Neural progenitor cell (in vitro differentiated cells): ENCODE results near the gene GLTP. TPM values are rescaled to one million over a fixed set of nuclear protein-coding genes. Genes with fewer than 3 reads are reported as not detected.
A peak's percentile ranks its signal among the peaks of the same experiment; 100 is the strongest.

Experiments used
- DNase-seq: peaks from one replicate; pipeline ENCODE4 v3.0.0-alpha.2; 2016; ENCODE audit warnings: low spot score
- H2AFZ ChIP-seq: fragments of 200-600 bp; sonication (generic); replicated peaks from 2 replicates; pipeline ENCODE4 v1.6.1; 2016; ENCODE audit warnings: antibody characterized with exemption
- H3F3A ChIP-seq: fragments of 200-600 bp; sonication (generic); 2 replicates; pipeline ENCODE4 v1.6.1; 2016; ENCODE audit warnings: antibody characterized with exemption, low read depth
- H3K27ac ChIP-seq: fragments of 200-600 bp; sonication (generic); 2 replicates; pipeline ENCODE4 v1.5.1; 2016; ENCODE audit warnings: mild to moderate bottlenecking
- H3K27me3 ChIP-seq: fragments of 200-600 bp; sonication (generic); 2 replicates; pipeline ENCODE4 v1.6.1; 2016; ENCODE audit warnings: mild to moderate bottlenecking, moderate library complexity
- H3K36me3 ChIP-seq: fragments of 200-600 bp; sonication (generic); 2 replicates; pipeline ENCODE4 v1.5.1; 2016
- H3K4me1 ChIP-seq: fragments of 200-600 bp; sonication (generic); 2 replicates; pipeline ENCODE4 v1.6.1; 2016; ENCODE audit warnings: mixed run types
- H3K4me2 ChIP-seq: fragments of 200-600 bp; sonication (generic); 2 replicates; pipeline ENCODE4 v1.6.1; 2016
- H3K4me3 ChIP-seq: fragments of 200-600 bp; sonication (generic); 2 replicates; pipeline ENCODE4 v1.5.1; 2016
- H3K79me2 ChIP-seq: fragments of 200-600 bp; sonication (generic); 2 replicates; pipeline ENCODE4 v1.6.1; 2016; ENCODE audit warnings: low read depth
- H3K9ac ChIP-seq: fragments of 200-600 bp; sonication (generic); 2 replicates; pipeline ENCODE4 v1.6.1; 2016
- H3K9me3 ChIP-seq: fragments of 200-600 bp; sonication (generic); 2 replicates; pipeline ENCODE4 v1.5.1; 2016; ENCODE audit warnings: low read depth
- H4K20me1 ChIP-seq: fragments of 200-600 bp; sonication (generic); 2 replicates; pipeline ENCODE4 v1.6.1; 2016; ENCODE audit warnings: low read depth
- H3K27ac Mint-ChIP-seq: 3 replicates; pipeline ENCODE4 v1.8.0; 2021; ENCODE audit warnings: mixed read lengths
- H3K27me3 Mint-ChIP-seq: 2 replicates; pipeline ENCODE4 v1.8.0; 2022; ENCODE audit warnings: low read depth, mild to moderate bottlenecking, inconsistent platforms, moderate library complexity, mixed read lengths; ENCODE audit not compliant: insufficient read depth
- H3K36me3 Mint-ChIP-seq: 3 replicates; pipeline ENCODE4 v1.8.0; 2021; ENCODE audit warnings: mixed read lengths
- H3K4me1 Mint-ChIP-seq: 3 replicates; pipeline ENCODE4 v1.8.0; 2021; ENCODE audit warnings: mixed read lengths
- H3K4me3 Mint-ChIP-seq: 3 replicates; pipeline ENCODE4 v1.8.0; 2021; ENCODE audit warnings: mild to moderate bottlenecking, moderate library complexity, mixed read lengths
- H3K9me3 Mint-ChIP-seq: 3 replicates; pipeline ENCODE4 v1.8.0; 2020; ENCODE audit warnings: mixed read lengths
- CTCF ChIP-seq: fragments of 200-600 bp; sonication (generic); IDR thresholded peaks from 2 replicates; pipeline ENCODE4 v1.5.1; 2017; ENCODE audit warnings: antibody characterized with exemption, mild to moderate bottlenecking
- EZH2 ChIP-seq: fragments of 200-600 bp; sonication (generic); IDR thresholded peaks from 2 replicates; pipeline ENCODE4 v1.6.1; 2017; ENCODE audit warnings: antibody characterized with exemption, mild to moderate bottlenecking, moderate library complexity
- EZH2phosphoT487 ChIP-seq: fragments of 200-600 bp; sonication (generic); IDR thresholded peaks from 2 replicates; pipeline ENCODE4 v1.6.1; 2017; ENCODE audit warnings: antibody characterized with exemption
- total RNA-seq: library from RNA; depleted of rRNA; stranded (reverse); fragments of >200 nt; gene quantifications from 2 replicates; pipeline ENCODE4 v1.2.3, GENCODE V29; 2015; ENCODE audit warnings: low replicate concordance

The GLTP gene
- total RNA-seq, 1 donor from 2014 or later: 24.0 TPM

GRCh38 chr12:109835827-109836226 lies 44.5 kb downstream of the GLTP start:
- Histone ChIP-seq H3K4me1 (peaks cover 8% of the 10 kb centered on the region), H3K27me3 (peaks cover 15% of the 10 kb centered on the region), H3K4me3 (no peak overlapping the region), H3K36me3 (no peaks in the 10 kb centered on the region), H3K27ac (no peak overlapping the region), H3F3A (peaks cover 20% of the 10 kb centered on the region), H3K9me3 (no peaks in the 10 kb centered on the region), H3K9ac (no peak overlapping the region), H3K4me2 (no peak overlapping the region), H2AFZ (no peak overlapping the region), H4K20me1 (no peaks in the 10 kb centered on the region), H3K79me2 (no peaks in the 10 kb centered on the region)
- Mint-ChIP-seq H3K4me3 (no peak overlapping the region), H3K27me3 (peaks cover 16% of the 10 kb centered on the region), H3K27ac (no peak overlapping the region), H3K4me1 (peaks cover 11% of the 10 kb centered on the region), H3K36me3 (no peaks in the 10 kb centered on the region), H3K9me3 (no peaks in the 10 kb centered on the region)
- TF ChIP-seq CTCF: no peak
- TF ChIP-seq EZH2phosphoT487: no peak
- TF ChIP-seq EZH2: no peak
- DNase-seq: no peak

GRCh38 chr12:109833307-109834189 lies 46.8 kb downstream of the GLTP start, which contains the start of gene TRPV4:
TRPV4 (minus strand) TSS chr12:109833398; CDS start chr12:109814796, 18,602 bp downstream.
- H3K27me3 ChIP-seq: peaks cover 15% of the 10 kb centered on the region
- no peaks in the 10 kb centered on the region for H3K79me2 ChIP-seq
- H4K20me1 ChIP-seq: no peaks in the 10 kb centered on the region
- Mint-ChIP-seq H3K27ac (no peak within 1 kb of the TSS), H3K4me1 (peaks cover 6% of the 10 kb centered on the region), H3K9me3 (no peaks in the 10 kb centered on the region), H3K27me3 (peaks cover 17% of the 10 kb centered on the region), H3K4me3 (peak within 1 kb of the TSS; percentile 59), H3K36me3 (no peaks in the 10 kb centered on the region)
- peak within 1 kb of the TSS; percentile 89 for H2AFZ ChIP-seq
- peak; percentile 82 for DNase-seq
- H3K4me3 ChIP-seq: peak within 1 kb of the TSS; percentile 72
- H3K27ac ChIP-seq: no peak within 1 kb of the TSS
- H3K9ac ChIP-seq: no peak within 1 kb of the TSS
- no peaks in the 10 kb centered on the region for H3K36me3 ChIP-seq
- TF ChIP-seq EZH2: no peak
- no peak for TF ChIP-seq EZH2phosphoT487
- TF ChIP-seq CTCF: no peak
- H3F3A ChIP-seq: peaks cover 10% of the 10 kb centered on the region
- peak within 1 kb of the TSS; percentile 85 for H3K4me2 ChIP-seq
- H3K9me3 ChIP-seq: no peaks in the 10 kb centered on the region
- no peaks in the 10 kb centered on the region for H3K4me1 ChIP-seq

GRCh38 chr12:109832541-109833306 lies 47.6 kb downstream of the GLTP start:
- Histone ChIP-seq H3K4me3 (peak overlapping the region; percentile 72), H3K9ac (no peak overlapping the region), H2AFZ (peak overlapping the region; percentile 89), H3K27me3 (peaks cover 15% of the 10 kb centered on the region), H3K79me2 (no peaks in the 10 kb centered on the region), H3K36me3 (no peaks in the 10 kb centered on the region), H4K20me1 (no peaks in the 10 kb centered on the region), H3F3A (peaks cover 10% of the 10 kb centered on the region), H3K27ac (no peak overlapping the region), H3K9me3 (no peaks in the 10 kb centered on the region), H3K4me1 (no peaks in the 10 kb centered on the region), H3K4me2 (peak overlapping the region; percentile 85)
- TF ChIP-seq CTCF (no peak), EZH2 (no peak), EZH2phosphoT487 (no peak)
- peaks cover 6% of the 10 kb centered on the region for H3K4me1 Mint-ChIP-seq
- no peak for DNase-seq
- no peaks in the 10 kb centered on the region for H3K36me3 Mint-ChIP-seq
- H3K27me3 Mint-ChIP-seq: peaks cover 17% of the 10 kb centered on the region
- no peak overlapping the region for H3K4me3 Mint-ChIP-seq
- H3K27ac Mint-ChIP-seq: no peak overlapping the region
- no peaks in the 10 kb centered on the region for H3K9me3 Mint-ChIP-seq
